Left lung (tissue), 10 donors: Measurements from ENCODE around the gene IDUA. TPM values are rescaled to one million over a fixed set of nuclear protein-coding genes. Genes with fewer than 3 reads are reported as not detected.

Experiments used
- ATAC-seq: fragments of 200-7000 bp; cut with Tn5 transposase; one replicate; pipeline ENCODE4 v1.9.1; 2020; ENCODE audit warnings: moderate library complexity
- DNase-seq, 4 donors: peaks; one replicate each; pipeline ENCODE4 v3.0.0-alpha.2; 2013 to 2020
- H3K27ac ChIP-seq, 2 donors: fragments of 200-600 bp; sonication (generic) in 1 of 2; one replicate each; pipeline versions ENCODE4 v1.5.0 to v1.8.0; 2020 to 2021
- H3K27me3 ChIP-seq, 2 donors: fragments of 200-600 bp; sonication (generic) in 1 of 2; one replicate each; pipeline versions ENCODE4 v1.5.0 to v1.8.0; 2020 to 2021
- H3K36me3 ChIP-seq, 2 donors: fragments of 200-600 bp; sonication (generic) in 1 of 2; one replicate each; pipeline versions ENCODE4 v1.5.0 to v1.8.0; 2020 to 2021
- H3K4me1 ChIP-seq, 2 donors: fragments of 200-600 bp; one replicate each; pipeline ENCODE4 v1.8.0; 2021
- H3K4me3 ChIP-seq, 2 donors: fragments of 200-600 bp; sonication (generic) in 1 of 2; one replicate each; pipeline versions ENCODE4 v1.5.0 to v1.8.0; 2020 to 2021; ENCODE audit warnings: mild to moderate bottlenecking in 1 of 2
- H3K9me3 ChIP-seq, 2 donors: fragments of 200-600 bp; sonication (generic) in 1 of 2; one replicate each; pipeline versions ENCODE4 v1.5.0 to v1.8.0; 2020 to 2021
- intact Hi-C, 2 donors: fragments of 100-400 bp; cut with DNase I; formaldehyde crosslinking; loops; one replicate each; pipeline versions ENCODE4 v1.11.2 to v1.14.2; 2022
- polyA plus RNA-seq, 6 donors: library from polyadenylated mRNA; unstranded; fragments of 120-200 nt; gene quantifications; one replicate each; pipeline ENCODE4 v1.2.1, GENCODE V29; 2013; ENCODE audit not compliant: insufficient read length in 6 of 6
- total RNA-seq, 2 donors: library from RNA; stranded (reverse); fragmentation: NEBNext Ultra II Directional; extraction: Animal tissue kit (Norgen Biotek cat#: 25700); gene quantifications; one replicate each; pipeline ENCODE4 v1.2.1, GENCODE V29; 2021
- TF ChIP-seq, protein P1 (sequence below), 2 donors: fragments of 200-600 bp; sonication (generic) in 1 of 2; IDR thresholded peaks; one replicate each; pipeline versions ENCODE4 v1.5.0 to v1.8.0; 2021; ENCODE audit warnings: antibody characterized with exemption in 2 of 2
- donor health status: DM: no; HTN: yes; CAD: no.
- donor health status: DM: no; HTN: no; CAD: no.

Gene IDUA
- total and polyA plus RNA-seq, 8 donors = 10.1 to 46.8 (median 19.1) TPM

DNA sequence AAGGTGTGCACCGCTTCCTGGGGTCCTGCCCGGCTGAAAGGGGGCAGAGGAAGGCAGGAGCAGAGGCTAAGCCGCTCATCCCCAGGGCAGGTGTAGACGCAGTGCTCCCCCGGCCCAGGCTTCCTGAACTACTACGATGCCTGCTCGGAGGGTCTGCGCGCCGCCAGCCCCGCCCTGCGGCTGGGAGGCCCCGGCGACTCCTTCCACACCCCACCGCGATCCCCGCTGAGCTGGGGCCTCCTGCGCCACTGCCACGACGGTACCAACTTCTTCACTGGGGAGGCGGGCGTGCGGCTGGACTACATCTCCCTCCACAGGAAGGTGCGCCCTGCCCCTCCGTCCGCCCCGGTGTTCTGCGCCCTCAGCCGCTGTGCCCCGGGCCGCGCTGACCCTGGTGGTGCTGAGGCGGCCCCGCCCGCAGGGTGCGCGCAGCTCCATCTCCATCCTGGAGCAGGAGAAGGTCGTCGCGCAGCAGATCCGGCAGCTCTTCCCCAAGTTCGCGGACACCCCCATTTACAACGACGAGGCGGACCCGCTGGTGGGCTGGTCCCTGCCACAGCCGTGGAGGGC lies 14.8 kb downstream of the IDUA start:
- H3K4me3 ChIP-seq = no peak overlapping the region
- TF ChIP-seq, protein P1, sequence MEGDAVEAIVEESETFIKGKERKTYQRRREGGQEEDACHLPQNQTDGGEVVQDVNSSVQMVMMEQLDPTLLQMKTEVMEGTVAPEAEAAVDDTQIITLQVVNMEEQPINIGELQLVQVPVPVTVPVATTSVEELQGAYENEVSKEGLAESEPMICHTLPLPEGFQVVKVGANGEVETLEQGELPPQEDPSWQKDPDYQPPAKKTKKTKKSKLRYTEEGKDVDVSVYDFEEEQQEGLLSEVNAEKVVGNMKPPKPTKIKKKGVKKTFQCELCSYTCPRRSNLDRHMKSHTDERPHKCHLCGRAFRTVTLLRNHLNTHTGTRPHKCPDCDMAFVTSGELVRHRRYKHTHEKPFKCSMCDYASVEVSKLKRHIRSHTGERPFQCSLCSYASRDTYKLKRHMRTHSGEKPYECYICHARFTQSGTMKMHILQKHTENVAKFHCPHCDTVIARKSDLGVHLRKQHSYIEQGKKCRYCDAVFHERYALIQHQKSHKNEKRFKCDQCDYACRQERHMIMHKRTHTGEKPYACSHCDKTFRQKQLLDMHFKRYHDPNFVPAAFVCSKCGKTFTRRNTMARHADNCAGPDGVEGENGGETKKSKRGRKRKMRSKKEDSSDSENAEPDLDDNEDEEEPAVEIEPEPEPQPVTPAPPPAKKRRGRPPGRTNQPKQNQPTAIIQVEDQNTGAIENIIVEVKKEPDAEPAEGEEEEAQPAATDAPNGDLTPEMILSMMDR (IDR thresholded peaks at IDR 0.05) = no peak
- no peak overlapping the region for H3K27ac ChIP-seq
- intact Hi-C loops = no loop called here
- no peaks in the 10 kb centered on the region for H3K36me3 ChIP-seq
- DNase-seq (no peak), ATAC-seq (no peak)
- H3K4me1 ChIP-seq = peaks cover 4 to 30% of the 10 kb centered on the region in 2 donors
- H3K9me3 ChIP-seq = no peaks in the 10 kb centered on the region
- peaks cover 77 to 100% of the 10 kb centered on the region in 2 donors for H3K27me3 ChIP-seq

DNA sequence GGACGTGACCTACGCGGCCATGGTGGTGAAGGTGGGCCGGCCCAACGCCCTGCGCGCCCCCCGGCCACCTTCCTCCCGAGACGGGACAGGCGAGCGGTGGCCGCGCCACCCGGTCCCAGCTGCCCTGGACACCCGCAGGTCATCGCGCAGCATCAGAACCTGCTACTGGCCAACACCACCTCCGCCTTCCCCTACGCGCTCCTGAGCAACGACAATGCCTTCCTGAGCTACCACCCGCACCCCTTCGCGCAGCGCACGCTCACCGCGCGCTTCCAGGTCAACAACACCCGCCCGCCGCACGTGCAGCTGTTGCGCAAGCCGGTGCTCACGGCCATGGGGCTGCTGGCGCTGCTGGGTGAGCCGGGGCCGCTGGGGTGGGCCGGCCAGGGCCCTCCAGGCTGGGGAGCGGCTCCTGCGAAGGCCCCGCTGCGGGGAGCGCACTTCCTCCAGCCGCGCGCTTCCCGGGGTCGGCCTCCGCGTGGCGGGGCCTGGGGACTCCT lies 15.3 kb downstream of the IDUA start:
- ATAC-seq (peak; percentile 60), DNase-seq (peak in 1 of 4 donors; percentile 75)
- Histone ChIP-seq H3K4me1 (peaks cover 4 to 26% of the 10 kb centered on the region in 2 donors), H3K27me3 (peaks cover 71 to 100% of the 10 kb centered on the region in 2 donors), H3K9me3 (no peaks in the 10 kb centered on the region), H3K36me3 (no peaks in the 10 kb centered on the region), H3K27ac (no peak overlapping the region), H3K4me3 (no peak overlapping the region)
- intact Hi-C loops = no loop called here
- TF ChIP-seq, protein P1 (IDR thresholded peaks at IDR 0.05) = no peak

DNA sequence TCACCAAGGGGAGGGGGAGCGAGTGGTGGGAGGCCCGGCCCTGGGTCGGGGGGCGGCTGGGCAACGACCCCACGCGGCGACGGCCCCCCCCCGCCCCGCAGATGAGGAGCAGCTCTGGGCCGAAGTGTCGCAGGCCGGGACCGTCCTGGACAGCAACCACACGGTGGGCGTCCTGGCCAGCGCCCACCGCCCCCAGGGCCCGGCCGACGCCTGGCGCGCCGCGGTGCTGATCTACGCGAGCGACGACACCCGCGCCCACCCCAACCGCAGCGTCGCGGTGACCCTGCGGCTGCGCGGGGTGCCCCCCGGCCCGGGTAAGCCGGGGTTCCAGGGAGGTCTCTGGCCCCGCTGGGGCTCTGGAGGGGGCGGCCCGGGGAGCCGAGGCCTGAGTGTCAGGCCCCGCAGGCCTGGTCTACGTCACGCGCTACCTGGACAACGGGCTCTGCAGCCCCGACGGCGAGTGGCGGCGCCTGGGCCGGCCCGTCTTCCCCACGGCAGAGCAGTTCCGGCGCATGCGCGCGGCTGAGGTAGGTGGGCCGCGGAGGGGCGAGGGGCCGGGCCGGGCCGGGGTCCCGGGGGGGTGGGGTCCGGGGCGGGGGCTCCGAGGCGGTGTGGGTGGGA lies 15.9 kb downstream of the IDUA start:
- ATAC-seq = no peak
- H3K27me3 ChIP-seq = peaks cover 66 to 100% of the 10 kb centered on the region in 2 donors
- intact Hi-C loops = no loop called here
- TF ChIP-seq, protein P1 (IDR thresholded peaks at IDR 0.05) = no peak
- H3K36me3 ChIP-seq = no peaks in the 10 kb centered on the region
- H3K4me3 ChIP-seq = no peak overlapping the region
- peaks cover 1 to 22% of the 10 kb centered on the region in 2 donors for H3K4me1 ChIP-seq
- H3K9me3 ChIP-seq = no peaks in the 10 kb centered on the region
- no peak overlapping the region for H3K27ac ChIP-seq
- no peak for DNase-seq

DNA sequence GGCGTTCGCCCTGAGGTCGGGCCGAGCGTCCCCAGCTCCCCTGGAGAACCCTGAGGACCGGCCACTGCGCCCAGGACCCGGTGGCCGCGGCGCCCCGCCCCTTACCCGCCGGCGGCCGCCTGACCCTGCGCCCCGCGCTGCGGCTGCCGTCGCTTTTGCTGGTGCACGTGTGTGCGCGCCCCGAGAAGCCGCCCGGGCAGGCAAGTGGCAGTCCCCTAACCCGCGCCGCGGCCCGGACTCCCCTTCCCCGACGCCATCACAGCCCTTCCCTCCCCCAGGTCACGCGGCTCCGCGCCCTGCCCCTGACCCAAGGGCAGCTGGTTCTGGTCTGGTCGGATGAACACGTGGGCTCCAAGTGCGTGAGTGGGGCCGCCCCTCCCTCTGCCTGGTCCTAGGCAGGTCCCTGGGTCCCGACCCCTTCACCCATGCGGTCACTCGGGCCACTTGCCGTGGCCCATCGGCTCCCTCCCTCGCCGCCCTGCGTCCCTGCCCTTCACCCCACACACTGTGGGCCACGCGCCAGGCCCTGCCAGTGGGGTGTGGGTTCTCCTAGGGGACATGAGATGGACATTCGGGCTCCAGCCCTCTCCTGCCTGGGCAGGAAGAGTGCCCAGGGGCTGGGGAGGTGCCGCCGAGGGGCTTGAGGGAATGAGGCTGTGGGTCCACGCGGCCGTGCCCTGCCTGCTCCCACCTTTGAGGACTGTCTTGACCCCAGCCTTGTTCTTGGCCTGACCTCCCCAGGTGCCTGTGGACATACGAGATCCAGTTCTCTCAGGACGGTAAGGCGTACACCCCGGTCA lies 16.6 kb downstream of the IDUA start:
- ATAC-seq = no peak
- TF ChIP-seq, protein P1 (IDR thresholded peaks at IDR 0.05) = no peak
- no peaks in the 10 kb centered on the region for H3K36me3 ChIP-seq
- peaks cover 0 to 19% of the 10 kb centered on the region in 2 donors for H3K4me1 ChIP-seq
- no peak overlapping the region for H3K4me3 ChIP-seq
- peaks cover 66 to 100% of the 10 kb centered on the region in 2 donors for H3K27me3 ChIP-seq
- H3K27ac ChIP-seq = no peak overlapping the region
- intact Hi-C loops = no loop called here
- H3K9me3 ChIP-seq = no peaks in the 10 kb centered on the region
- no peak for DNase-seq

DNA sequence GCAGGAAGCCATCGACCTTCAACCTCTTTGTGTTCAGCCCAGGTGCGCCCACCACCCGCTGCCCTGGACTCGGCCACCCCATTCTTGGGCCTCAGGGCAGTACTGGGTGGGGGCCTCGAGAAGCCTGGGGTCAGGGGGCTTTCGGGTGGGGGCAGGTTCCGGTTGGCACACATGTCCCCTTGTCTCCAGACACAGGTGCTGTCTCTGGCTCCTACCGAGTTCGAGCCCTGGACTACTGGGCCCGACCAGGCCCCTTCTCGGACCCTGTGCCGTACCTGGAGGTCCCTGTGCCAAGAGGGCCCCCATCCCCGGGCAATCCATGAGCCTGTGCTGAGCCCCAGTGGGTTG lies 17.2 kb downstream of the IDUA start:
- H3K27ac ChIP-seq = no peak overlapping the region
- no peak overlapping the region for H3K4me3 ChIP-seq
- no peaks in the 10 kb centered on the region for H3K9me3 ChIP-seq
- H3K4me1 ChIP-seq = peaks cover 3 to 23% of the 10 kb centered on the region in 2 donors
- intact Hi-C loops = no loop called here
- H3K36me3 ChIP-seq = no peaks in the 10 kb centered on the region
- peaks cover 71 to 100% of the 10 kb centered on the region in 2 donors for H3K27me3 ChIP-seq
- ATAC-seq = no peak
- DNase-seq = no peak
- TF ChIP-seq, protein P1 (IDR thresholded peaks at IDR 0.05) = no peak
